ENCODE results near the gene WDR81.

GRCh38 chr17:1729966-1730325 lies 5.4 kb downstream of the WDR81 start:
- no peak for TF ChIP-seq CTCF (IDR thresholded peaks at IDR 0.05)
- no peak for TF ChIP-seq POLR2A (IDR thresholded peaks at IDR 0.05)

Data from right lobe of liver (tissue), 4 donors.